Mesendoderm (in vitro differentiated cells): ENCODE measurements around the gene CDK5R1.

Experiments used
- DNase-seq: peaks from one replicate; pipeline ENCODE4 v3.0.0; 2013
- H2AK5ac ChIP-seq: 2 replicates; pipeline ENCODE4 v1.6.1; 2013; ENCODE audit warnings: low read length, inconsistent platforms
- H2BK120ac ChIP-seq: 2 replicates; pipeline ENCODE4 v1.6.1; 2013; ENCODE audit warnings: low read depth, mild to moderate bottlenecking, low read length, moderate library complexity, mixed read lengths
- H2BK15ac ChIP-seq: replicated peaks from 2 replicates; pipeline ENCODE4 v1.6.1; 2013; ENCODE audit warnings: low read depth, mild to moderate bottlenecking, moderate library complexity
- H2BK5ac ChIP-seq: 2 replicates; pipeline ENCODE4 v1.6.1; 2013; ENCODE audit warnings: low read length, inconsistent platforms
- H3K18ac ChIP-seq: 2 replicates; pipeline ENCODE4 v1.6.1; 2013; ENCODE audit warnings: mild to moderate bottlenecking, low read length, mixed read lengths
- H3K23ac ChIP-seq: one replicate; pipeline ENCODE4 v1.6.1; 2013; ENCODE audit warnings: low read length
- H3K27ac ChIP-seq: 2 replicates; pipeline ENCODE4 v1.5.1; 2013; ENCODE audit warnings: low read depth, mild to moderate bottlenecking, inconsistent platforms, low read length, moderate library complexity
- H3K27me3 ChIP-seq: 2 replicates; pipeline ENCODE4 v1.6.1; 2013; ENCODE audit warnings: low read length, control low read depth, mild to moderate bottlenecking, inconsistent platforms; ENCODE audit not compliant: insufficient read depth, poor library complexity
- H3K36me3 ChIP-seq: 2 replicates; pipeline ENCODE4 v1.6.1; 2013; ENCODE audit warnings: low read length, inconsistent platforms; ENCODE audit not compliant: control insufficient read depth, insufficient read depth
- H3K4ac ChIP-seq: one replicate; pipeline ENCODE4 v1.6.1; 2013; ENCODE audit warnings: low read depth, mild to moderate bottlenecking, low read length, moderate library complexity
- H3K4me1 ChIP-seq: 2 replicates; pipeline ENCODE4 v1.6.1; 2013; ENCODE audit warnings: low read depth, low read length, inconsistent platforms; ENCODE audit not compliant: control insufficient read depth
- H3K4me2 ChIP-seq: 2 replicates; pipeline ENCODE4 v1.6.1; 2013; ENCODE audit warnings: low read length
- H3K4me3 ChIP-seq: 2 replicates; pipeline ENCODE4 v1.5.1; 2013; ENCODE audit warnings: mild to moderate bottlenecking, low read length
- H3K56ac ChIP-seq: one replicate; pipeline ENCODE4 v1.6.1; 2013; ENCODE audit warnings: low read length
- H3K79me1 ChIP-seq: 2 replicates; pipeline ENCODE4 v1.6.1; 2013; ENCODE audit warnings: low read length, inconsistent platforms
- H3K79me2 ChIP-seq: 2 replicates; pipeline ENCODE4 v1.6.1; 2013; ENCODE audit warnings: mild to moderate bottlenecking, low read length; ENCODE audit not compliant: control insufficient read depth, insufficient read depth
- H3K9ac ChIP-seq: 2 replicates; pipeline ENCODE4 v1.6.1; 2013; ENCODE audit warnings: low read length, inconsistent platforms
- H4K5ac ChIP-seq: one replicate; pipeline ENCODE4 v1.6.1; 2013; ENCODE audit warnings: low read length
- H4K8ac ChIP-seq: one replicate; pipeline ENCODE4 v1.6.1; 2013; ENCODE audit warnings: low read depth, mild to moderate bottlenecking, control low read depth, low read length, moderate library complexity
- WGBS: extraction: QIAGEN DNeasy Blood & Tissue Kit; methylation state at CpG from one replicate; pipeline ENCODE4 v1.1.7; 2013; ENCODE audit warnings: low lambda C conversion rate, missing lambda C conversion rate; ENCODE audit not compliant: insufficient coverage; ENCODE audit errors: extremely low coverage; 5-methylcytosine and 5-hydroxymethylcytosine counted together

CDK5R1 gene

GRCh38 chr17:32493976-32494513 is 7.3 kb downstream of the CDK5R1 start:
- WGBS, result no CpG with 5 or more reads among the region's 11 CpGs

DNA sequence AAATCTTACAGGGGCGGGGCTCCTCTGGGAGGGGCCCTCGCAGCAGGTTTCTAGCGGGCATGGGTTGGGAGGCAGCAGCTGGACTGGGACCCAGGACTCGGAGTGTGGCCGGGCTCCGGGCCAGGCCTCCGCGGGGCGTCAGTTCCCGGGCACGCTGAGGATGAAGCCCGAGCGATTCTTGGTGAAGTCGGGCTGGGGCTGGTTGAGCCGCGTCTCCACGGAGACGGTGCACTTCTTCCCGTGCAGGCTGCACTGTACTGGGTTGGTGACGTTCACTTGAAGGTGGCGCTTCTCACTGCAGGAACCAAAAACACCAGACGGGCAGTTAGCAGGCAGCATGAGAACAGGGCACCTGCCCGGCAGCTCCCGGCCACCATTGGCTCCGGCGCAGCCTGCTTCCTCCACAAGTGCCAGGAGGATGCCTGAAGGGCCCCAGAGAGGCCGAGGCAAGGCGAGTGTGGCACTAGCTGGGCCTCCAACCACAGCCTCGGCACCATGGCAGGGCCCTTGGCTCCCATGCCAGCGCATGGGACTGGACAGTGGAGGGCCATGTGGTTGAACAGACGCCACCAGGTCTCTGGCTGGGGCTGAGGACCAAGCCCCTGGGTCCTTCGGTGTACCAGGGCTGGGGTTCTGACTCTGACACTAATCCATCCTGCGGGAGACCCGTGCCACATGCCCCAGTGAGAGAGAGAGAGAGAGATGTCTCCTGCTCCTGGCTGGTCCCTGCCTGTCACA is 8.0 kb downstream of the CDK5R1 start:
- no peak overlapping the region for H3K18ac ChIP-seq
- H2BK120ac ChIP-seq, result no peak overlapping the region
- no peak overlapping the region for H3K4me2 ChIP-seq
- H3K4ac ChIP-seq, result no peak overlapping the region
- no peak overlapping the region for H2AK5ac ChIP-seq
- H4K8ac ChIP-seq, result no peak overlapping the region
- no peak for DNase-seq
- no peaks in the 10 kb centered on the region for H3K36me3 ChIP-seq
- H3K79me2 ChIP-seq, result no peaks in the 10 kb centered on the region
- no peak overlapping the region for H3K56ac ChIP-seq
- H3K79me1 ChIP-seq, result peaks cover 2% of the 10 kb centered on the region
- H4K5ac ChIP-seq, result no peak overlapping the region
- no peak overlapping the region for H3K27ac ChIP-seq
- no CpG with 5 or more reads among the region's 34 CpGs for WGBS
- H3K4me1 ChIP-seq, result peaks cover 2% of the 10 kb centered on the region
- no peak overlapping the region for H3K23ac ChIP-seq
- H2BK15ac ChIP-seq, result no peak overlapping the region
- H3K27me3 ChIP-seq, result no peaks in the 10 kb centered on the region
- no peak overlapping the region for H3K9ac ChIP-seq
- H3K4me3 ChIP-seq, result no peak overlapping the region
- H2BK5ac ChIP-seq, result no peak overlapping the region

More at GRCh38 chr17:32493976-32494513, 7.3 kb downstream of the CDK5R1 start:
- Histone ChIP-seq H3K79me2 (peaks cover 3% of the 10 kb centered on the region), H3K4me2 (no peak overlapping the region), H2BK120ac (no peak overlapping the region), H2BK5ac (no peak overlapping the region), H3K4ac (no peak overlapping the region), H3K4me3 (no peak overlapping the region), H2BK15ac (no peak overlapping the region), H4K5ac (no peak overlapping the region), H3K23ac (no peak overlapping the region), H4K8ac (no peak overlapping the region), H3K9ac (no peak overlapping the region), H3K27ac (no peak overlapping the region), H3K36me3 (no peaks in the 10 kb centered on the region), H3K27me3 (no peaks in the 10 kb centered on the region), H3K79me1 (peaks cover 4% of the 10 kb centered on the region), H2AK5ac (no peak overlapping the region), H3K18ac (no peak overlapping the region), H3K4me1 (peaks cover 4% of the 10 kb centered on the region), H3K56ac (no peak overlapping the region)
- DNase-seq, result no peak

- Histone ChIP-seq H3K27me3 (no peaks in the 10 kb centered on the region), H3K4me1 (peaks cover 2% of the 10 kb centered on the region), H3K4ac (no peak overlapping the region), H3K9ac (no peak overlapping the region), H3K23ac (no peak overlapping the region), H3K79me2 (no peaks in the 10 kb centered on the region), H2AK5ac (no peak overlapping the region), H3K79me1 (no peaks in the 10 kb centered on the region), H2BK120ac (no peak overlapping the region), H3K36me3 (no peaks in the 10 kb centered on the region), H2BK15ac (no peak overlapping the region), H4K5ac (no peak overlapping the region), H3K4me3 (no peak overlapping the region), H3K27ac (no peak overlapping the region), H3K4me2 (no peak overlapping the region), H3K56ac (no peak overlapping the region), H4K8ac (no peak overlapping the region), H2BK5ac (no peak overlapping the region), H3K18ac (no peak overlapping the region)
- DNase-seq, result no peak
- WGBS, result no CpG with 5 or more reads among the region's 45 CpGs
Measured at GRCh38 chr17:32495359-32496231, 8.8 kb downstream of the CDK5R1 start.

DNA sequence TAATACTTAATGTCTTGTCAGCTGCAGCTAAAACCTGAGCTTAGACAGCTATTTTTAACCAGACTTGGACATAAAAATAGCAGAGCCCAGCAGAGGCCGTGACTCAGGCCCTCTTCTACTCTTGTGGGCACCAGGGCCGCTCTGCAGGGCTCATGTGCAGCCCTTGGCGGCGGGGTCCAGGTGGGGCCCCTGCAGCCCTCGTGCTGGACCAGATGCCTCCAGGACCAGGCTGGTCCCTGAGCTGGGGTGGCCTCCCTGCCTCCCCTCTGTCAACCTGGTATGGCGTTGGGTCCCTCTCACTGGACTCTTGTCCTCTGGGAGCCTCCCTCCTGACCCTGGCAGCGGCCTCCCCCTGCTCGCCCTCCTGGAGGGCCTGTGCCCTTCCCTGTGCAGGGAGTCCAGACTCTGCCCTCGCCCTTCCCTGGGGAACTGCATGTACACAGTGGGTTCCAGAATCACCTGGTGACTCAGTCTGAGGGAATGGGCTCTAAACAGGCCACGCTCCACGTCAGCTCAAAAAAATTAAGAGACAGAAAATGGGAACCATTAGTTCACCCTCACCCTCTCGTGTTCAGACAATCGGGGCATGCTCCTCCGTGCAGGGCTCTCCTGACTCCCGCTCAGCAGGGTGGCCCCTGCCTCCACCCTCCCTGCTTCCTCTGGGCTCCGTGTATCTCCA is 9.7 kb downstream of the CDK5R1 start:
- Histone ChIP-seq H3K4me2 (no peak overlapping the region), H3K79me1 (no peaks in the 10 kb centered on the region), H2BK5ac (no peak overlapping the region), H4K5ac (no peak overlapping the region), H3K36me3 (no peaks in the 10 kb centered on the region), H3K18ac (no peak overlapping the region), H4K8ac (no peak overlapping the region), H3K4me3 (no peak overlapping the region), H2AK5ac (no peak overlapping the region), H3K4ac (no peak overlapping the region), H2BK120ac (no peak overlapping the region), H3K27ac (no peak overlapping the region), H3K27me3 (no peaks in the 10 kb centered on the region), H3K9ac (no peak overlapping the region), H3K79me2 (no peaks in the 10 kb centered on the region), H3K56ac (no peak overlapping the region), H2BK15ac (no peak overlapping the region), H3K4me1 (peaks cover 2% of the 10 kb centered on the region), H3K23ac (no peak overlapping the region)
- DNase-seq, result no peak
- WGBS, result no CpG with 5 or more reads among the region's 16 CpGs

DNA sequence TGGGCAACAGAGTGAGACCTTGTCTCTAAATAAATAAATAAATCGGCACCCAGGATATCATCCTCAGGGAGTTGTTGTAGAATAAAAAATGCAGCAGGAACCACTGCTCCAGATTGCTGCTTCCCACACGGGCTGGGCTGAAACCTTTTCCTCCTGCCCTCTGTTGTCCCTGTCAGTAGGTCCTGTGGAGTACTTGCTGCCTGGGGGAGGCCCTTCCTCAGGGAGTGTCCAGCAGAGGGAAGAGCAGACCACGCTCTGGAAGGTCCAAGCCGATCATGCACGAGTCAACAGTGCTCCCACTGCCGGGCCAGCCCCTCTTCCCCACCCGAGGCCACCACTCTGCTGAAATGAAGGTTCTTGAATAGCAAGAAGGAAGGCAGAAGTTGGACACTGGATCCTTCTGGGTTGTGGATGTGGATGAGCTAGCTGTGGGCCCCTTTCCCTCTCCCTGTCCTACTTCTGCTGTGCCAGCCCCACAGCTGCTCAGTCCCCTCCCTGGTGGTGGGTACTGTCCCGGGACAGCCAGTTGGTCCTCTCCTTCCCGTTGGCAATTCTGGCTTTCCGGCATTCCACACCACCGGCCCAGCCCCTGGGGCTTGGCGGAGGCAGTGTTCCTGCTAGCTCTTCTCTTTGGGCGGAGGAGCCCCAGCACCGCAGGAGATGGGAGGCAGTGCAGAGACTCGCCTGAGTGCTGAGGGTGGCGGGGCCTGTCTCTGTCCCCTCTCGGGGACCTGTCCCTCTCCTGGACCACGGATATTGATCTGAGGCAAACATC is 10.8 kb downstream of the CDK5R1 start:
- H2BK5ac ChIP-seq, result no peak overlapping the region
- no peak overlapping the region for H3K18ac ChIP-seq
- H3K9ac ChIP-seq, result no peak overlapping the region
- peak; percentile 66 for DNase-seq
- H3K27me3 ChIP-seq, result no peaks in the 10 kb centered on the region
- no peak overlapping the region for H3K23ac ChIP-seq
- no peak overlapping the region for H2AK5ac ChIP-seq
- H3K4ac ChIP-seq, result no peak overlapping the region
- H3K27ac ChIP-seq, result no peak overlapping the region
- H4K8ac ChIP-seq, result no peak overlapping the region
- no peak overlapping the region for H4K5ac ChIP-seq
- H3K79me2 ChIP-seq, result no peaks in the 10 kb centered on the region
- peaks cover 2% of the 10 kb centered on the region for H3K4me1 ChIP-seq
- no peak overlapping the region for H2BK120ac ChIP-seq
- H3K79me1 ChIP-seq, result no peaks in the 10 kb centered on the region
- H3K36me3 ChIP-seq, result no peaks in the 10 kb centered on the region
- WGBS, result no CpG with 5 or more reads among the region's 18 CpGs
- no peak overlapping the region for H3K4me3 ChIP-seq
- no peak overlapping the region for H3K56ac ChIP-seq
- H3K4me2 ChIP-seq, result no peak overlapping the region
- no peak overlapping the region for H2BK15ac ChIP-seq
